Epithelial cell of proximal tubule (primary cell): ENCODE data around the gene SMIM14. TPM values are rescaled to one million over a fixed set of nuclear protein-coding genes. Genes with fewer than 3 reads are reported as not detected.

Source experiments
- DNase-seq: peaks from one replicate; pipeline ENCODE4 v3.0.0-alpha.2; 2011; ENCODE audit warnings: low read depth
- H3K4me3 ChIP-seq: 2 replicates; pipeline ENCODE4 v1.5.1; 2011; ENCODE audit warnings: low read depth, mild to moderate bottlenecking, low read length
- total RNA-seq: library from RNA; depleted of rRNA; stranded (reverse); fragments of >200 nt; gene quantifications from 2 replicates; pipeline ENCODE4 v1.2.3, GENCODE V29; 2015
- TF ChIP-seq, protein P1 (sequence below): conservative IDR thresholded peaks from 2 replicates; pipeline ENCODE4 v1.5.1; 2012; ENCODE audit warnings: low read depth, mild to moderate bottlenecking, low read length

The SMIM14 gene
- total RNA-seq, 1 donor from 2014 or later = 13.1 TPM

DNA sequence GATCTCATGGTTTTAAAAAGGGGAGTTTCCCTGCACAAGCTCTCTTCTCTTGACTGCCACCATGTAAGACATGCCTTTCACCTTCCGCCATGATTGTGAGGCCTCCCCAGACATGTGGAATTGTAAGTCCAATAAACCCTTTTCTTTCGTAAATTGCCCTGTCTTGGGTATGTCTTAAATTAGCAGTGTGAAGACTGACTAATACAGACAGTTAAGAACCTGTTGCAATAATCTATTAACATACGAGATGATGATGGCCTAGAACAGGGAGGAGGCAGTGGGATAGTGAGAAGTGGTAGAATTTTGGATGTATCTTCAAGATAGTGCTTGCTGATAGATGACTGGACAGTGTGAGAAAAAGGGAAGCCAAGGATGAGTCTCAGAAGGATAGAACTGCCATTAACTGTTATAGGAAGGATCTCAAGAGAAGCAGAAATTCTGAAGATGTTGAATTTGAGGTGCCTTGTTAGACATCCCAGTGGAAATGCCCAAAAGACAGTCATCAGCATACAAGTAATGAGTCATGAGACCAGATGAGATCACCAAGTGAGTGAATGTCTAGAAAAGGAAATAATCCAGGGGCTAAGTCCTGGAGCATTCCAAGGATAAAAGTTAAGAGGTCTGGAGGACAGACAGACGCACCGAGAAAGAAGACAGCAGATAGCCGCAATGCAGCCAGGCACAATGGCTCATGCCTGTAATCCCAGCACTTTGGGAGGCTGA lies 72.6 kb downstream of the SMIM14 start:
- TF ChIP-seq, protein P1, sequence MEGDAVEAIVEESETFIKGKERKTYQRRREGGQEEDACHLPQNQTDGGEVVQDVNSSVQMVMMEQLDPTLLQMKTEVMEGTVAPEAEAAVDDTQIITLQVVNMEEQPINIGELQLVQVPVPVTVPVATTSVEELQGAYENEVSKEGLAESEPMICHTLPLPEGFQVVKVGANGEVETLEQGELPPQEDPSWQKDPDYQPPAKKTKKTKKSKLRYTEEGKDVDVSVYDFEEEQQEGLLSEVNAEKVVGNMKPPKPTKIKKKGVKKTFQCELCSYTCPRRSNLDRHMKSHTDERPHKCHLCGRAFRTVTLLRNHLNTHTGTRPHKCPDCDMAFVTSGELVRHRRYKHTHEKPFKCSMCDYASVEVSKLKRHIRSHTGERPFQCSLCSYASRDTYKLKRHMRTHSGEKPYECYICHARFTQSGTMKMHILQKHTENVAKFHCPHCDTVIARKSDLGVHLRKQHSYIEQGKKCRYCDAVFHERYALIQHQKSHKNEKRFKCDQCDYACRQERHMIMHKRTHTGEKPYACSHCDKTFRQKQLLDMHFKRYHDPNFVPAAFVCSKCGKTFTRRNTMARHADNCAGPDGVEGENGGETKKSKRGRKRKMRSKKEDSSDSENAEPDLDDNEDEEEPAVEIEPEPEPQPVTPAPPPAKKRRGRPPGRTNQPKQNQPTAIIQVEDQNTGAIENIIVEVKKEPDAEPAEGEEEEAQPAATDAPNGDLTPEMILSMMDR = no peak
- H3K4me3 ChIP-seq = no peak overlapping the region
- peak; percentile 77 for DNase-seq

DNA sequence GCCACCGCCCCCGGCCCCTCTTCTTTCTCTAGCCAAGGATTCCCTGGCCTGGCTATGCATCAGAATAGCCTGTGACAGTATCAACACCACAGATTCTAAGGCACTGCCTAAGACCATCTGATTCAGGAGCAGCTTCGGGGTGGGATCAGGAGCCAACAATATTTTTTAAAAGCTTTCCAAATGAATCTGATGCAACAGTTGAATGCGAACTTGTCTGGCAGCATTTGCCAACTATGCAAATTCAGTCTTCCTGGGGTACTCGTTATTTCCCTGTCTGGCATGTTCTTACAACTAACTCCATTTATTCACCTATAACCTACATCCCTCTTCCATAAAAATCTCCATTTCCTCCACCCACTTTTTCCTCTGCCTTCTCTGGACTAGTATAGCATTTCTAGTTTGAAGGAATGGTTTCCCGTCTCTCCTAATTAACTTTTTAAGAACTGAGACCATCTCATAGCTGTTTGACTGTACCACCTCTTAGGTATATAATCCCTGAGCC lies 75.3 kb downstream of the SMIM14 start:
- no peak overlapping the region for H3K4me3 ChIP-seq
- TF ChIP-seq, protein P1 = no peak
- no peak for DNase-seq

DNA sequence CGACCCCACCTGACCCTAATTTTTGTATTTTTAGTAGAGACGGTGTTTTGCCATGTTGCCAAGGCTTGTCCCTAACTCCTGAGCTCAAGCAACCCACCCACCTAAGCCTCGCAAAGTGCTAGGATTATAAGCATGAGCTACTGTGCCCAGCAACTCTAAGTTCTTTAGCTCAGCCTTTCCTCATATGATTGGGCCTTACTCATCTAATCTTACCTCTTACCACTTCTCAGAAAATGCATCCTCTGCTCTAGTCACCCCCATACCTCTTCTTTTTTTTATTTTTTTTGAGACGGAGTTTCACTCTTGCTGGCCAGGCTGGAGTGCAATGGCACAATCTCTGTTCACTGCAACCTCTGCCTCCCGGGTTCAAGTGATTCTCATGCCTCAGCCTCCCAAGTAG lies 75.9 kb downstream of the SMIM14 start:
- DNase-seq = no peak
- TF ChIP-seq, protein P1 = no peak
- H3K4me3 ChIP-seq = no peak overlapping the region

DNA sequence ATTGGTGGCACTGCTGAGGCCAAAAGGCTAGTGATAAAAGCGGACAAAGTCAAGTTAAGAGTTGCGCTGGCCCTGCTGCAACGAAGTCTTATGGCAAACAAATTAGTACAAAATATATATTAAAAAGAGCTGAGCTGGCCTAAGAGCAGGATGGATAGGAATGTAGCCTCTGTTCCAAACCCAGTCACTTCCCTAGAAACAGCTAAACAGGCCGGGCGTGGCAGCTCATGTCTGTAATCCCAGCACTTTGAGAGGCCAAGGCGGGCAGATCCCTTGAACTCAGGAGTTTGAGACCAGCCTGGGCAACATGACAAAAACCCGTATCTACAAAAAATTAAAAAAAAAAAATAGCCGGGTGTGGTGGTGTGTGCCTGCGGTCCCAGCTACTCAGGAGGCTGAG lies 79.0 kb downstream of the SMIM14 start:
- no peak for DNase-seq
- TF ChIP-seq, protein P1 = no peak
- H3K4me3 ChIP-seq = no peak overlapping the region

DNA sequence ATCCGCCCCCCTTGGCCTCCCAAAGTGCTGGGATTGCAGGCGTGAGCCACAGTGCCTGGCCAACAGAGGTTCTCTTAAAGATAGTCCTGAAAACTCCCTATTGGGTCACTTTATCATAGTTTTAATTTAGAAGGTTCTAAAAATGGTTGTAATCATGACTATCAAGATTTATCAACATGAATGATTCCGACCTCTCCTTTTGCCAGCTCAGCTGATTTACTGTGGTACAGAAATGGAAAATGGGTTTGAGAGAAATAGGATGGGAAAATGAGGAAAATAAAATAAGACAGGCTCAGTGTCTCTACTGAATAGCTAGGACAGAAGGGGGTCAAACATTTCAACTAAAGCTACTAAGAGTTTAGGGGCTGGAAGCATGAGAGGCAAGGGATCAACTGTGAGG lies 83.2 kb downstream of the SMIM14 start:
- no peak for DNase-seq
- H3K4me3 ChIP-seq = no peak overlapping the region
- TF ChIP-seq, protein P1 = no peak

DNA sequence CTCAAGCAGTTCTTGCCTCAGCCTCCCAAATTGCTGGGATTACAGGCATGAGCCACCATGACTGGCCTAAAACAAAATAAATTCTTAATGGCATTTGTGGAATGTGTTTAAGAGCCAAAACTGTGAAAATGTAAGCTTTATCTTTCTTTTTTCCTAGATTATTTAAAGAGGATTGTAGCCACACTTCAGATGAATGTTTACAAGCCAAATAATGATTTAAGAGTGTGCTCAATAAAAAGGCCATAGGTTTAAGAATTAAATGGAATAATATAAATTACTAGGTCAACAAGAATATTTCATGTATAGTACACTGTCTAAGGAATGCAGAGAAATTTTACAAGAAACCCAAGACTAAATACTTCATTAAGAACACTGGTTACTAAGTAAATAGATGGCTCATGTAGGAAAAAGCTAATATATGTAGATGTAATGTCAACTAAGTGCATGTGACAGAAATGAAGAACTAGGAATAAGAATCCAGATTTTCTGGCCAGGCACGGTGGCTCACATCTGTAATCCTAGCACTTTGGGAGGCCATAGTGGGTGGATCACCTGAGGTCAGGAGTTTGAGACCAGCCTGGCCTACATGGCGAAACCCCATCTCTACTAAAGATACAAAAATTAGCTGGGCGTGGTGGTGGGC lies 90.1 kb downstream of the SMIM14 start:
- TF ChIP-seq, protein P1 = no peak
- H3K4me3 ChIP-seq = no peak overlapping the region
- no peak for DNase-seq
